ENCODE measurements around the gene PLXND1.
"Not testable (repeated sequence)": the region's sequence is repeated elsewhere in the genome, so short reads cannot be mapped to it uniquely, and the experiment has no call there.

Gene PLXND1

GRCh38 chr3:129616713-129617112 is 10.2 kb upstream of the PLXND1 start:
- no peak for DNase-seq (ENCODE audit: low read depth)
- no peak overlapping the region for H3K4me3 ChIP-seq (ENCODE audit: low read depth, low read length)

GRCh38 chr3:129616291-129616690 is 9.8 kb upstream of the PLXND1 start:
- H3K4me3 ChIP-seq (ENCODE audit: low read depth, low read length) = no peak overlapping the region
- no peak for DNase-seq (ENCODE audit: low read depth)

GRCh38 chr3:129615751-129616281 is 9.3 kb upstream of the PLXND1 start:
- DNase-seq (ENCODE audit: low read depth) = no peak
- H3K4me3 ChIP-seq (ENCODE audit: low read depth, low read length) = no peak overlapping the region

GRCh38 chr3:129614927-129615363 is 8.5 kb upstream of the PLXND1 start:
- no peak overlapping the region for H3K4me3 ChIP-seq (ENCODE audit: low read depth, low read length)
- DNase-seq (ENCODE audit: low read depth) = no peak

GRCh38 chr3:129614435-129614834 is 8.0 kb upstream of the PLXND1 start:
- no peak for DNase-seq (ENCODE audit: low read depth)

GRCh38 chr3:129613367-129613740 is 6.9 kb upstream of the PLXND1 start:
- no peak for DNase-seq (ENCODE audit: low read depth)
- H3K4me3 ChIP-seq (ENCODE audit: low read depth, low read length) = no peak overlapping the region

More at GRCh38 chr3:129614435-129614834, 8.0 kb upstream of the PLXND1 start:
- no peak overlapping the region for H3K4me3 ChIP-seq (ENCODE audit: low read depth, low read length)

GRCh38 chr3:129612534-129613366 is 6.3 kb upstream of the PLXND1 start:
- H3K4me3 ChIP-seq (ENCODE audit: low read depth, low read length) = no peak overlapping the region
- no peak for DNase-seq (ENCODE audit: low read depth)

- H3K4me3 ChIP-seq (ENCODE audit: low read depth, low read length) = no peak overlapping the region
- no peak for DNase-seq (ENCODE audit: low read depth)
Measured at GRCh38 chr3:129611812-129612533, 5.5 kb upstream of the PLXND1 start.

GRCh38 chr3:129611446-129611800 is 4.9 kb upstream of the PLXND1 start:
- H3K4me3 ChIP-seq (ENCODE audit: low read depth, low read length) = no peak overlapping the region

GRCh38 chr3:129610794-129611445 is 4.4 kb upstream of the PLXND1 start:
- not testable (repeated sequence) for H3K4me3 ChIP-seq (ENCODE audit: low read depth, low read length); DNase-seq (ENCODE audit: low read depth)

More at GRCh38 chr3:129611446-129611800, 4.9 kb upstream of the PLXND1 start:
- DNase-seq (ENCODE audit: low read depth) = no peak

GRCh38 chr3:129610276-129610675 is 3.8 kb upstream of the PLXND1 start:
- no peak overlapping the region for H3K4me3 ChIP-seq (ENCODE audit: low read depth, low read length)
- no peak for DNase-seq (ENCODE audit: low read depth)

GRCh38 chr3:129609591-129610182 is 3.2 kb upstream of the PLXND1 start:
- DNase-seq (ENCODE audit: low read depth) = no peak
- no peak overlapping the region for H3K4me3 ChIP-seq (ENCODE audit: low read depth, low read length)

- H3K4me3 ChIP-seq (ENCODE audit: low read depth, low read length) = no peak overlapping the region
- DNase-seq (ENCODE audit: low read depth) = no peak
Measured at GRCh38 chr3:129608936-129609590, 2.6 kb upstream of the PLXND1 start.

GRCh38 chr3:129608087-129608935 is 1.8 kb upstream of the PLXND1 start:
- DNase-seq (ENCODE audit: low read depth) = no peak
- H3K4me3 ChIP-seq (ENCODE audit: low read depth, low read length) = no peak overlapping the region

GRCh38 chr3:129607391-129608068 is 1.1 kb upstream of the PLXND1 start:
- H3K4me3 ChIP-seq (ENCODE audit: low read depth, low read length) = peak overlapping the region; percentile 44
- no peak for DNase-seq (ENCODE audit: low read depth)

- peak overlapping the region; percentile 68 for H3K4me3 ChIP-seq (ENCODE audit: low read depth, low read length)
- DNase-seq (ENCODE audit: low read depth) = no peak
Measured at GRCh38 chr3:129605922-129606635, 397 bp downstream of the PLXND1 start.

Data from skeletal muscle cell (primary cell).